Endometrial microvascular endothelial cells (primary cell): Measurements from ENCODE around the gene ABRACL. TPM values are rescaled to one million over a fixed set of nuclear protein-coding genes. Genes with fewer than 3 reads are reported as not detected.
"Not testable (repeated sequence)": the region's sequence is repeated elsewhere in the genome, so short reads cannot be mapped to it uniquely, and the experiment has no call there.

ENCODE experiments used
- in situ Hi-C: cut with HindIII; loops from 2 replicates; pipeline ENCODE4 v1.10.0; 2017; ENCODE audit warnings: low sequenced_read_pairs, low pct_unique_long_range_greater_than_20kb; ENCODE audit errors: inconsistent ontology term
- total RNA-seq: library from RNA; depleted of rRNA; stranded (reverse); fragments of >200 nt; gene quantifications from one replicate; pipeline ENCODE4 v1.2.3, GENCODE V29; 2015; ENCODE audit errors: inconsistent ontology term

ABRACL gene
- total RNA-seq, 1 donor from 2014 or later, result 108 TPM

- in situ Hi-C loops, result no loop called here
These were observed 21.1 kb upstream of the ABRACL start for GRCh38 chr6:139007428-139007827.

- in situ Hi-C loops, result no loop called here
These were observed 20.4 kb upstream of the ABRACL start for GRCh38 chr6:139008117-139008516.

DNA sequence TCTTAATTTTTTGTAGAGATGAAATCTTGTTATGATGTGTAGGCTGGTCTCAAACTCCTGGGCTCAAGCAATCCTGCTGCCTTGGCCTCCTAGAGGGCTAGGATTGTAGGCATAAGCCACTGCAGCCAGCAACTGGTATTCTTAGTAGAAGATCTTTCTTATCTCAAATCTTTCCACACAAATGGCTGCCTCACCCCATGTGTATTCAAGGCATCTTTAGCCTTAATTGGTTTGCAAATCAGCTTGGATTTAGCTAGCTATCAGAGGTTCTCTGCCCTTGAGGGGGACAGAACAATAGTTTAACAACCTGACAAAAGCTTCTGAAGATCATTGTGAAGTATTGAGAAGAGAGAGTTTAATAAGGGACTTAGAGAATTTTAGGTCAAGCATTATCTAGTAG, 17.9 kb upstream of the ABRACL start:
- in situ Hi-C loops, result no loop called here

- in situ Hi-C loops, result no loop called here
These were observed 16.6 kb upstream of the ABRACL start for GRCh38 chr6:139011980-139012379.

- in situ Hi-C loops, result no loop called here
These were observed 15.3 kb upstream of the ABRACL start for GRCh38 chr6:139013185-139013800.

- in situ Hi-C loops, result no loop called here
These were observed 13.6 kb upstream of the ABRACL start for GRCh38 chr6:139014945-139015344.

- in situ Hi-C loops, result no loop called here
These were observed 12.0 kb upstream of the ABRACL start for GRCh38 chr6:139016337-139017213.

GRCh38 chr6:139017227-139017626, 11.3 kb upstream of the ABRACL start:
- in situ Hi-C loops, result no loop called here

GRCh38 chr6:139019722-139020121, 8.8 kb upstream of the ABRACL start:
- in situ Hi-C loops, result no loop called here

DNA sequence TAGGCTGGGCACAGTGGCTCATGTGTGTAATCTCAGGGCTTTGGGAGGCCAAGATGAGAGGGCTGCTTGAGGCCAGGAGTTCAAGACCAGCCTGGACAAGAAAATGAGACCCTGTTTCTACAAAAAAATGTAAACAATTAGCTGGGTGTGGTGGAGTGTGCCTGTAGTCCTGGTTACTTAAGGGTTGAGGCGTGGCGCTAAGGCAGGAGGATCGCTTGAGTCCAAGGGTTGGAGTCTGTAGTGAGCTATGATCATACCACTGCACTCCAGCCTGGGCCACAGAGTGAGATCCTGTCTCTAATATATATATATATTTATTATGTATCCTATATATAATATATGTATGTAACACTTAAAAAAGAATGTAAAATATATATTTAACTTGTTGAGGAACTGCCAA, 7.9 kb upstream of the ABRACL start:
- in situ Hi-C loops, result no loop called here

- in situ Hi-C loops, result not testable (repeated sequence)
These were observed 3.1 kb upstream of the ABRACL start for GRCh38 chr6:139025416-139025815.

DNA sequence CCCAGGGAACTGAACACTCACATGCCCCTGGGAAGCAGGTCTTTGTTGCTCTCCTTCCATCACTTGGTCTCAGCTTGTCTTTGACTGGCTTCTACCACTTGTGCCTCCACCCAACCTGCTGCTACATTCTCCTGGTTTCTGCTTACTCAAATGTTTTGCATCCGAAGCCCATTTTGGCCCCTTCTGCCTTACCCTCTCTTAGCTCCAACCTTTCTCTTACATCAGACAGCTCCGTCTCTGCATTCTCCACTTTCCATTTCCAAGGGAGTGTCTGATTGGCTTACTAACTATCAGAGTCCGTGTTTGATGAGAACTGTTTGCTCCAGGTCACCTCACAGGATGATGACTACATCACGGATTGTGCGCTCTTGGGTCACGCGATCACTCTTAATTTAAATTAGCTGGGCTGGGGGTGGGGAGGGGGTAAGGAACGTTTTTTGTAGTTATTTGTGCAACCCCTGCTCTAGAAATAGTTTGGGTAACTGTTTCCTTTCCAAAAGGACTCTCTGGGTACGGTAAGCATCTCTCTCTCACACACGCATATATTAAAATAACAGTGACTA, 844 bp upstream of the ABRACL start:
- in situ Hi-C loops, result no loop called here

DNA sequence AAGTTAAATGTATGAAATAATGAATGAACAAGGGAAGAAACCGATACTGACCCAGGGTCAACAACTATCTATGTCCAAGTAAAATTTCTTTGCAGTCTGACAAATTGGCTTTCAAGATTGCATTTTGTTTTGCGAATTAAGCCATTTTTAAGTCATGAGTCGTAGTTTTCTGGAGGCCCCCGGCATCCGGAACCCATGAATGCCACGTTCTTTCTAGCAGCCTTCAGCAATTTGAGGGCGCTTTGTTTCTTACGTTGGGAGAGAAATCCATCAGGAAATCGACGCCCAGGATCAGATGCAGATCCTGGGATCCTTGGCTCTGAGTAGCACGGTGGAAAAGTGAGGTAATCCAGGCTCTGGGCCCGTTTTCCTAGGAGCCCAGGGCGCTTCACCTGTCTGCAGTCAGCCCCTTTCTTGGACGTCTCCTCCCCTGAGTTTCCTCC, 309 bp upstream of the ABRACL start:
- in situ Hi-C loops, result no loop called here

- in situ Hi-C loops, result no loop called here
These were observed 1.1 kb downstream of the ABRACL start for GRCh38 chr6:139029470-139030227.

DNA sequence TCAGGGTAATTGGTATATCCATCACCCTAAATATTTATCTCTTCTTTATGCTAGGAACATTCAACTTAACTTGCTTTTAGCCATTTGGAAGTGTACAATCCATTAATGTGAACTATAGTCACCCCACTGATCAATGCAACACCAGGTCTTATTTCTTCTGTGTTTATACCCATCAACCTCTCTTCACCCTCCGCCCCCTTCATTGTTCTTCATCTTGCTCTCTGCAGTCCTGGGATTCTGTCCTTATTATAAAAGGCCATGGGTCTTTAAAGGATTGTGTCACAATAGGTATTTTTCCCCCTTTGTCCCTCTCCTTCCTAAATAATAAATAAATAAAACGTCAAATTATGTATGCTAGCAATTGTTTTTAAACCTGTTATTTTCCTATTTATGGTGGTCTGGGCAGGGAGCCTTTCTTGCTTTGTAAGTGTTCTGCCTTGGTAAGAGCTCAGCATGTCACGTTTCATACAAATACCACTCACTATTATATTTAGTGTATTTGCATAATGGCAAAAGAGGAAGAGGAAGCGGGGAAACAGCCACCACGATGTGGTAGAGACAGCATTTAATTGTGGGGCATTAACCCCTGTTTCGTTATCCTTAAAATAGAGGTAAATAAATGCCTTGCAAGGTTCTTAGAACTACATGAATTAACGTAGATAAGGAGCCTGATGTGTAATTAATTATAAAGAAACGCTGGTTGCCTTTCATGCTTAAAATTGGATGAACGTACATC, 1.9 kb downstream of the ABRACL start:
- in situ Hi-C loops, result no loop called here

DNA sequence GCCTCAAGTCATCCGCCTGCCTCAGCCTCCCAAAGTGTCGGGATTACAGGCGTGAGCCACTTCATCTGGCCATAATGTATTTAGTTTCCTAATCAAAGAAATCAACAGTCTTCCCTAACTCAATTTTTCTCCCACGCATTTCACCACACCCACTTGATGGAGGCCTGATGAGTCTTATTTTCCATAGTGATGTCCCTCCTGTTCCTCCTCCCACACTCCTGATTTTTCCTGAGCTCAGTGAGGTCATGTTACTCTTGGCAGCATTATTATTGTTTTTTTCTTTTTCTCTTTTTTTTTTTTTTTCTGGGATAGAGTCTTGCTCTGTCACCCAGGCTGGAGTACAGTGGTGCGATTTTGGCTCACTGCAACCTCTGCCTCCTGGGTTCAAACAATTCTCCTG, 8.9 kb downstream of the ABRACL start:
- in situ Hi-C loops, result no loop called here

DNA sequence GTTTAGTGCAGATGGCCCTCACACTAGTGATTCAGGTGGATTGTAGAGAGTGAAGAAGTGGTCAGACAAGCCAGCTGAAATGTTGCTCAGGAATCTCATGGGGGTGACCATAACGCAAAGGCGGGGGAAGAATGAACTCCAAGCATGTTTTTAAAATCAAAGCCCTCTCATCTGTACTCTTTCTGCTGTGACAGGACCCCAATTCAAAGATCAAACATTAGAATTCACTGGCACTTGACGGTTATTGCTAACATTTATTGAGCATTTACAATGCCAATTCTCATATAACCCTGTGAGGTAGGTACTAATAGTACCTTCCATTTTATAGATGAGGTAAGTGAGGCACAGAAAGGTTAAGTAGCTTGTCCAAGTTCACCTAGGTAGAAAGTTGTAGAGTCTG, 15.7 kb downstream of the ABRACL start:
- in situ Hi-C loops, result no loop called here

DNA sequence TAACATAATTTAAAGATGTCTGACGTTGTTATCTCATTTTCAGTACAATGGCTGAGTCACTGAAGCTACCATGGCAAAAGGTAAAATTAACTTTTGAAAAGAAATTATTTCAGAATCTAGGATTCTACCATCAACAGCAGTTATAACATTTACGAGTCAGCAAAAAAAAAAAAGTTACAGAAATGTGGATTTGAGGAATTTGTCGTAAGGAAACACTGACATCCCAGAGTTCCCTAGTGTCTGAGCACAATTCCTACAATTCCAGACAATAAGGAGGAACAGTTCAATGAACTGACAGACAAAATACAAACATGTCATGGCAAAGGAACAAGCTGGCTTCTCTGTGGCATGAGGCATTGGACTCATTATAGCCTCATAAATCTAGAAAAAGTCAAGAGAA, 19.1 kb downstream of the ABRACL start:
- in situ Hi-C loops, result no loop called here

DNA sequence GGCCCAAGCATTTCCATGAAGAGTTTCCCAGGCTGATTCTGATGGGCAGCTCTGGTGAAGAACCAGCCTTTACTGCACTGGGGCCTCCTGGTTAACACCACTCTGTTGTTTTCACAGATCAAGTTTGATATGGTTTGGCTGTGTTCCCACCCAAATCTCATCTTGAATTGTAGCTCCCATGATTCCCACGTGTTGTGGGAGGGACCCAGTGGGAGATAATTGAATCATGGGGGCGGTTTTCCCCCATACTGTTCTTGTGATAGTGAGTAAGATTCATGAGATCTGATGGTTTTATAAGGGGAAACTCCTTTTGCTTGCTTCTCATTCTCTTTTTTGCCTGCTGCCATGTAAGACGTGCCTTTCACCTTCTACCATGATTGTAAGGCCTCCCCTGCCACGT, 20.4 kb downstream of the ABRACL start:
- in situ Hi-C loops, result not testable (repeated sequence)
